GM18861 (cell line): ENCODE results near the gene THG1L.
"Not testable (repeated sequence)": the region's sequence is repeated elsewhere in the genome, so short reads cannot be mapped to it uniquely, and the experiment has no call there.

ENCODE experiments used
- ATAC-seq: cut with Tn5 transposase; IDR thresholded peaks from one replicate; pipeline ENCODE4 v1.9.1; 2021; ENCODE audit not compliant: unreplicated experiment

The THG1L gene

GRCh38 chr5:157731272-157732129 is at the start of gene THG1L:
Gene THG1L (plus strand): TSS chr5:157731420. CDS start chr5:157731441, 21 bp downstream.
- peak; percentile 82 for ATAC-seq

- no peak for ATAC-seq
Measured at GRCh38 chr5:157682257-157682656, 49.0 kb upstream of the THG1L start.

GRCh38 chr5:157686276-157687197 is 44.7 kb upstream of the THG1L start:
- ATAC-seq, result not testable (repeated sequence)

DNA sequence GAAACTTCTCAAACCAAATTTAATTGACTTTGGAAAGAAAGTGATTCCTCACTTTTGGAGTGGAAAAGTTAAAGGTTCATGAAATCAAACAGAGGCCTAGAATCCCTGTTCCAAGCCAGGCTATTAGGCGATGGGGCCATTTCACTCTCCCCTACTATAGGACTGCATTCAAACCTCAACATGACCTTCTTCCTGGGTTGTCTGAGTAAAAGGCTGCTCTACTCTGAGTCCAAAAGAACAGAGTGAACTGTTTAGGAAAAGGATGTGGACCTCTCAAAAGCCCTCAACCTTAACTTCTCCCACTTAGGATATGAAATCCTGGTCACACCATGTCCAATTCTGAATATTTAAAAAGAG is 44.0 kb upstream of the THG1L start:
- ATAC-seq, result no peak

GRCh38 chr5:157689942-157690689 is 41.1 kb upstream of the THG1L start:
- no peak for ATAC-seq

DNA sequence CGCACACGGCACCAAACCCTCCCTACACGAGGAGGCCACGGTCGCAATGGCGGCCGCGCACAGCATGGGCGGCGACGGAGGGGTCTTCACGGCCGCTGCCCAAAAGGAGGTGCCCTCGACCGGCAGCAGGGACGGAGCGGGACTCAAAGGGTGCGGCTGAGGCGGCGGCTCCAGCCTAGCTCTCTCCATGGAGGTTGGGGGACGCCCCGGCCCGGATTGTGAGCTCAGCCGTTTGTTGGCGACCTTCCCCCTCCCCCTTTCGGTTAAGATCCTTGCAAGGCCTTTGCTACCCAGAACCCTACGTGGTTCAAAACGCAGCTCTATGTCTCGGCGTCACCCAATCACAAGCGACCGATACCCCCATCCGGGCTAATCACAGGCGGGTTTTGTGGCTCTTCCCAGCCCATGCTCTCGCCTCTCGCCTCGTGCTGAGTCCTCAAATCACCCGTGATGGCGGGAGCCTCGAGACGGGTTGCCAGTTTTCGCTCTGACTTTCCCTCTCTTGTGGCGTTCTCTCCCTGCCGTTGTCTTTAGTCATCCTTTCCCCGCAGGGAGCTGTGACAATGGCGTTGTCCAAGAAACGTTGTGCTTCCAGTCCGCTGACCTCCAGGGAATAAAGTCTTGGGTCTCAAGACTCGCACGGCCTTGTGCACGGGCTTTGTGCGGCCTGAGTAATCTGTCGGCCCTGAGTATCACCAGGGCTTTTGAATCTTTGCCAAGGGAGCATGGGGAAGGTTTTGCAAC is 40.4 kb upstream of the THG1L start:
- ATAC-seq, result no peak

DNA sequence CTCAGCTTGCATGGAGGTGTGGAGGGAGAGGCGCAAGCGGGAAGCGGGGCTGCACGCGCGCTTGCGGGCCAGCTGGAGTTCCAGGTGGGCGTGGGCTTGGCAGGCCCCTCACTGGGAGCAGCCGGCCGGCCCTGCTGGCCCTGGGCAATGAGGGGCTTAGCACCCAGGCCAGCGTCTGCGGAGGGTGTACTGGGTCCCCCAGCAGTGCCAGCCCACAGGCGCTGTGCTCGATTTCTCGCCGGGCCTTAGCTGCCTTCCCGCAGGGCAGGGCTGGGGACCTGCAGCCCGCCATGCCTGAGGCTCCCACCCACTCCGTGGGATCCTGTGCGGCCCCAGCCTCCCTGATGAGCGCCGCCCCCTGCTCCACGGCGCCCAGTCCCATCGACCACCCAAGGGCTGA is 37.4 kb upstream of the THG1L start:
- not testable (repeated sequence) for ATAC-seq

DNA sequence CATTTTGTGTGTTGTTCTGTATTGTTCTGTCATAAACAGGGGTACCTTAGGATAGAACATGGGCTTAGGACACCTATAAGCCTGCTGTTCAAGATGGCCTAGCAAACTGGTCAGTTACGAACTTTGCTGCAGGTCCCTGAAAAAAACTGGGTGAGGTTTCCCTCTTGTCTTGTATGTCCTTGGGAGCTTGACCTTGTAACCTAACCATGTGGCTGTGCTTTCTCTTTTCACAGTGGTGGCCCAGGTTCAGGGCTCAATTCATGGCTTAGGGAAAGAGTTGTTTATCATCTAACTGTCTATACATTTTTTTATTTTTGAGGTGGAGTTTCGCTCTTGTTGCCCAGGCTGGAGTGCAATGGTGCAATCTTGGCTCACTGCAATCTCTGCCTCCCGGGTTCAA is 35.1 kb upstream of the THG1L start:
- ATAC-seq, result not testable (repeated sequence)

DNA sequence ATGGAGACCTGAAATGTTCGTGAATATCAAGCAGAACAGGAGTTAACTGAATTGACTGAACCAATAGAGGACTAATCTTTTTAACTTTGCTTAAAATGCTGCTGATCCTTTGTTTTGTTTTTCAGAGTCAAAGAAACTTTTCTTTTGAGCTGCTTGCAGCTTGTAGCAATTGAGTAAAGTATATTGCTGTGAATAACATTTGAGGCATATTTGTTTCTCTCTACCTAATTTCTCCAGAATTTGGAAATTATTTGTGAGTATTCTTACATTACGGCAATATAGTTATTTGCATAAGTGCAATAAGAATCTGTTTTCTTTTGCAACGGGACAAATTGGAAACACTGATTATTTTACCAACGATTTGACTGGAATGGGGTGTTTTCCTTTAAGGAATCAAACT is 32.5 kb upstream of the THG1L start:
- ATAC-seq, result not testable (repeated sequence)

- ATAC-seq, result no peak
Measured at GRCh38 chr5:157703736-157704135, 27.5 kb upstream of the THG1L start.

DNA sequence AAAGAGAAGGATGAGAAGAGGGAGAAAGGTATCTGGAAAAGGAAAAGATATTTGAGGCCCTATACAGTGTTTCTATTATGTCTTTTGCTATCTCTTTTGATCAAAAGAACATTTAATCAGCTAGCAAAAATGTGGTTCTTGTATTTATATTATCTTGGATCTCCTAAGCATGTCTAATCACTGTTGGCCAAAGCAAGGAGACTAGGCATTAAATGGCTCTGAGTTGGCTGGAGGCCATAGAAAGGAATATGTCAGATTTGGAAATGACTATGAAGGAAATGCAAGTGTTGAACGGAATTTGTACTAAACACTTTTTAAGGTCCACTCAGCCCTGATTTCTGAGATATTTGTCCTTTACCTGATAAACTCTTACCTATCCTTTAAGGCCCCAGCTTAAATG is 22.4 kb upstream of the THG1L start:
- no peak for ATAC-seq

DNA sequence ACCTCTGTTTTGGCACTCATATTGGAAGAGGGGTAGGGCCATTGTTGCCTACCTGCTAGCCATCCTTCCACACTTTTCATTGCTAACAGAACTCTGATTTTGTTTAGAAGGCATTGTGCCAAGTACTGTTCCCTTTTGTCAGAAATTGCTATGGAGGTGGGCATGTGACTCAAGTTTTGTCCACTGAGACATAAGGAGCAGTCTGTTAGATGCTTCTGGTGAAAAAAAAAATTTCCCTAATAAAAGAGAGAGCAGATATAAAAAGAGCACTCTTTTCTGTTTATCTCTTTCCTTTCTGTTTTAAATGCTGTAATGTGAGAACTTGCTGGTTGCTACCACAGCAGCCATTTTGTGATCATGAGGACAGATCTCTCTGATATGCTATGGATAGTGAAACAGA is 21.9 kb upstream of the THG1L start:
- ATAC-seq, result no peak

- no peak for ATAC-seq
Measured at GRCh38 chr5:157710431-157710830, 20.8 kb upstream of the THG1L start.

- ATAC-seq, result no peak
Measured at GRCh38 chr5:157710882-157711281, 20.3 kb upstream of the THG1L start.

DNA sequence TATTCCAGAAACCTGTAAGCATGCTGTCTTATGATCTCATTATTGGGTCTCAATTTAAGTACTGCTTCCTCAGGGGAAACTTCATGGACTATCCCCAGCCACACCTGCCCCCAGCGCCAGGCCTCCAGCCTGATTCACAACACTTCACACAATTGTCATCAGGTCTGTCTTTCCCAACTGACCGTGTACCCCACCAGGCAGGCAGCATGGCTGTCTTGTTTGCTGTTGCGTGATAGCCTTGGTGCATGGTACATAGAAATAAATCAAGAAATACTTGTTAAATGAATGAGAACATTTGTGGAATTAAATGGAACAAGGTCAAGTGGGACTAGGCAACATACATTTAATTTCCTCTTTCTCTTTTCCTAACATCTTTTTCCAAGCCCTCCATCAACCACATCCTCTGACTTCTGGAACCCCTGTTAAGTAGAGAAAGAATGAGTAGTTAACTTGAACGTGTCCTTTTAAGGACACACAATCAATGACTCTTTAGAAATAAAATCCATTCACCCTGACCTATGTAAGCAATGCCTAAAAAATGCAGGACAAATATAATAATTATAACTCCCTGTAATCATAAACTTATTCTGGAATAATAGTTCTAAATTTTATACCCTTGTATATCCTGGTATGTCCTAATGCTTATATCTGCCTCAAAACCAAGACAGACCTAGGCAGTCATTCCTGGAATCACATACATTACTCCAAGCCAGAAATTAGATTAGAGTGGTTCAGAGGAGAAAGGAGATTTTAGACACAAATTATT is 17.2 kb upstream of the THG1L start:
- no peak for ATAC-seq

GRCh38 chr5:157714596-157714864 is 16.7 kb upstream of the THG1L start:
- no peak for ATAC-seq

DNA sequence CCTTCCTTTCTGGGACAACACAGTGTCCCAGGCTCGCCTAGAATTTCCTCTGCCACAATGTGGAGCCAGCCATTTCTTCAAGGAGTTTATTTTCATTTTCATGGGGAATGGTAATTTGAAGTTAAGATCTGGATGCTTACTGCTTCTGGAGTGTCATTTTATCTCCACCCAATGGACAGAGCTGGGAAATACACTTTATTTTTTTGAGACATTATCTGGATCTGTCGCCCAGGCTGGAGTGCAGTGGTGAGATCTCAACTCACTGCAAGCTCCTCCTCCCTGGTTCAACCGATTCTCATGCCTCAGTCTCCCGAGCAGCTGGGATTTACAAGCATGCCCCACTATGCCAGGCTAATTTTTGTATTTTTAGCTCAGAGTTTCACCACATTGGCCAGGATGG is 12.7 kb upstream of the THG1L start:
- peak; percentile 74 for ATAC-seq

- ATAC-seq, result no peak
Measured at GRCh38 chr5:157719245-157719644, 12.0 kb upstream of the THG1L start.

DNA sequence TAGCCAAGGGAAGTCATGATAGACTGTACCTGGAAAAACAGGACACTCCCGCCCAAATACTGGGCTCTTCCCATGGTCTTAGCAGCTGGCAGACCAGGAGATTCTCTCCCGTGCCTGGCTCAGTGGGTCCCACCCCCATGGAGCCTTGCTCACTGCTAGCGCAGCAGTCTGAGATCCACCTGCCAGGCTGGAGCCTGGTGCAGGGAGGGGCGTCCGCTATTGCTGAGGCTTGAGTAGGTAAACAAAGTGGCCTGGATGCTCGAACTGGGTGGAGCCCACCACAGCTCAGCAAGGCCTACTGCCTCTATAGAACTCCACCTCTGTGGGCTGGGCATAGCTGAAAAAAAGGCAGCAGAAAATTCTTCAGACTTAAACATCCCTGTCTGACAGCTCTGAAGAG is 10.1 kb upstream of the THG1L start:
- ATAC-seq, result no peak

- ATAC-seq, result not testable (repeated sequence)
Measured at GRCh38 chr5:157722895-157723294, 8.3 kb upstream of the THG1L start.
